DMS53 treated with DMSO at 0.1 percent for 48 hours (cell line): ENCODE measurements around the gene BCAS1.

ENCODE experiments used
- DNase-seq: peaks from one replicate; lab custom pipeline; 2025; ENCODE audit not compliant: unreplicated experiment; lab: John Stamatoyannopoulos, UW

The BCAS1 gene

GRCh38 chr20:53964501-53965253, 105.7 kb downstream of the BCAS1 start:
- no peak for DNase-seq

- DNase-seq = no peak
Measured at GRCh38 chr20:53964067-53964466, 106.3 kb downstream of the BCAS1 start.

GRCh38 chr20:53963635-53964034, 106.8 kb downstream of the BCAS1 start:
- DNase-seq = no peak

- DNase-seq = no peak
Measured at GRCh38 chr20:53962388-53962787, 108.0 kb downstream of the BCAS1 start.

- no peak for DNase-seq
Measured at GRCh38 chr20:53961527-53961926, 108.9 kb downstream of the BCAS1 start.

- no peak for DNase-seq
Measured at GRCh38 chr20:53960579-53961272, 109.7 kb downstream of the BCAS1 start.

- DNase-seq = no peak
Measured at GRCh38 chr20:53959911-53960578, 110.3 kb downstream of the BCAS1 start.

- no peak for DNase-seq
Measured at GRCh38 chr20:53958260-53958659, 112.1 kb downstream of the BCAS1 start.

GRCh38 chr20:53957451-53958172, 112.8 kb downstream of the BCAS1 start:
- DNase-seq = no peak

- DNase-seq = no peak
Measured at GRCh38 chr20:53956013-53956715, 114.2 kb downstream of the BCAS1 start.

GRCh38 chr20:53954723-53955658, 115.4 kb downstream of the BCAS1 start:
- no peak for DNase-seq

- no peak for DNase-seq
Measured at GRCh38 chr20:53952528-53953096, 117.8 kb downstream of the BCAS1 start.

GRCh38 chr20:53950578-53950977, 119.8 kb downstream of the BCAS1 start:
- DNase-seq = no peak

- DNase-seq = no peak
Measured at GRCh38 chr20:53950031-53950430, 120.4 kb downstream of the BCAS1 start.

GRCh38 chr20:53949319-53949839, 121.0 kb downstream of the BCAS1 start:
- DNase-seq = no peak

GRCh38 chr20:53948383-53949318, 121.7 kb downstream of the BCAS1 start:
- no peak for DNase-seq

GRCh38 chr20:53947501-53948195, 122.7 kb downstream of the BCAS1 start:
- DNase-seq = no peak
